ENCODE measurements around the gene INPP5E.

INPP5E gene

GRCh38 chr9:136429683-136430491, 9.8 kb downstream of the INPP5E start:
- ChIA-PET POLR2A (interaction anchor here (0.5 to 1.0 kb wide), 3 partner anchors 16 to 333 kb away, joined by 3 to 9 read pairs (median 3); partner anchors contain the start of gene DNLZ), CTCF (interaction anchor here (0.7 kb wide), 1 partner anchor 33 kb away, joined by 3 read pairs; no protein-coding TSS in a partner anchor)
- H3K27ac ChIP-seq (ENCODE audit: extremely low read depth, low read depth, low read length), result no peak overlapping the region
- no peaks in the 10 kb centered on the region for H3K9me3 ChIP-seq (ENCODE audit: control insufficient read depth, insufficient read depth, low read depth, low read length)
- no peaks in the 10 kb centered on the region for H3K4me1 ChIP-seq (ENCODE audit: control insufficient read depth, insufficient read depth, low read length)
- peaks cover 0 to 60% of the 10 kb centered on the region in 2 experiments; a peak in 2 of 3 replicates for H3K36me3 ChIP-seq (ENCODE audit: control insufficient read depth in 2 of 2, insufficient read depth in 1 of 2, low read length in 2 of 2)
- H3K4me3 ChIP-seq (ENCODE audit: low read depth, low read length), result no peak overlapping the region
- TF ChIP-seq TRIM28 (IDR thresholded peaks at IDR 0.05; ENCODE audit: borderline replicate concordance, low read length), result no peak
- no peak for TF ChIP-seq PATZ1 (tag by site-specific recombination; IDR thresholded peaks at IDR 0.05)
- TF ChIP-seq HOXD13 (CRISPR knock-in tag; IDR thresholded peaks at IDR 0.05; ENCODE audit: borderline replicate concordance), result no peak
- TF ChIP-seq ZNF776 (tag by site-specific recombination; IDR thresholded peaks at IDR 0.05; ENCODE audit: borderline replicate concordance), result no peak
- TF ChIP-seq ZBTB8A (tag by site-specific recombination; IDR thresholded peaks at IDR 0.05), result no peak
- TF ChIP-seq SCRT2 (tag by site-specific recombination; IDR thresholded peaks at IDR 0.05), result no peak
- TF ChIP-seq KLF1 (tag by site-specific recombination; IDR thresholded peaks at IDR 0.05), result peak; percentile 55; the same call in 1 of the 2 replicates
- TF ChIP-seq INSM2 (tag by site-specific recombination; IDR thresholded peaks at IDR 0.05), result no peak
- no peak for TF ChIP-seq ZBTB1 (tag by site-specific recombination; IDR thresholded peaks at IDR 0.05)
- no peak for TF ChIP-seq ZNF707 (tag by site-specific recombination; IDR thresholded peaks at IDR 0.05)
- TF ChIP-seq EGR2 (tag by site-specific recombination; IDR thresholded peaks at IDR 0.05; ENCODE audit: low read depth), result peak; percentile 63; the same call in 1 of the 2 replicates
- no peak for TF ChIP-seq ZNF580 (tag by site-specific recombination; IDR thresholded peaks at IDR 0.05)
- TF ChIP-seq ZNF398 (tag by site-specific recombination; IDR thresholded peaks at IDR 0.05), result no peak
- TF ChIP-seq SETDB1 (IDR thresholded peaks at IDR 0.05; ENCODE audit: insufficient read length, low read length), result no peak
- TF ChIP-seq ZNF350 (tag by site-specific recombination; IDR thresholded peaks at IDR 0.05), result no peak
- no peak for TF ChIP-seq GLI2 (tag by site-specific recombination; IDR thresholded peaks at IDR 0.05; ENCODE audit: borderline replicate concordance, low read depth)
- TF ChIP-seq ZNF514 (tag by site-specific recombination; IDR thresholded peaks at IDR 0.05), result no peak
- TF ChIP-seq ZNF274 (IDR thresholded peaks at IDR 0.05; ENCODE audit: low read length), result no peak
- no peak for TF ChIP-seq ZNF274 (tag by site-specific recombination; IDR thresholded peaks at IDR 0.05; ENCODE audit: borderline replicate concordance)
- no peak for TF ChIP-seq ZSCAN5A (tag by site-specific recombination; IDR thresholded peaks at IDR 0.05)
- no peak for TF ChIP-seq ZIC2 (tag by site-specific recombination; IDR thresholded peaks at IDR 0.05)
- TF ChIP-seq ZNF654 (tag by site-specific recombination; IDR thresholded peaks at IDR 0.05; ENCODE audit: low read depth), result no peak
- no peak for TF ChIP-seq AEBP2 (tag by site-specific recombination; IDR thresholded peaks at IDR 0.05; ENCODE audit: borderline replicate concordance)
- no peak for TF ChIP-seq ZNF777 (tag by site-specific recombination; IDR thresholded peaks at IDR 0.05; ENCODE audit: borderline replicate concordance)
- TF ChIP-seq ZBTB44 (tag by site-specific recombination; IDR thresholded peaks at IDR 0.05), result no peak
- no peak for TF ChIP-seq ZNF266 (tag by site-specific recombination; IDR thresholded peaks at IDR 0.05; ENCODE audit: low read depth)

Measured in HEK293 (cell line).